ENCODE results near the gene ACTR6. TPM values are rescaled to one million over a fixed set of nuclear protein-coding genes. Genes with fewer than 3 reads are reported as not detected.
"Not testable (repeated sequence)": the region's sequence is repeated elsewhere in the genome, so short reads cannot be mapped to it uniquely, and the experiment has no call there.

ACTR6 gene
- total and polyA plus RNA-seq, 9 donors, result 13.4 to 28.0 (median 19.8) TPM

DNA sequence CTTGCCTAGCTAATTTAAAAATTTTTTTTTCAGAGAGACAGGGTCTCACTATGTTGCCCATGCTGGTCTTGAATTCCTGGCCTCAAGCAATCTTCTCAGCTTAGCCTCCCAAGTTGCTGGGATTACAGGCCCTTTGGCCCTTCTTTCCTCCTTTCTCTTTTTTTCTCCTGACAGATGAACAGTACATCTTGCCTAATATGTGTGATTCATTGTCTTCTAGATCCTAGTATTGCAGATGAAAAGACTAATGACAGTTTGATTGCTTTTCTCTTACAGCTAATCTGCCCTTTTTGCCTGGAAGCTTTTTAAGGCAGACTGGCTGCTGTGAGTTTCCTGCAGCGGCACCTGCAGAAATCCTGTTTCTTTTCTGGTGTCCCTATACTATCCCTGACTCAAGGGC lies 54.3 kb downstream of the ACTR6 start:
- no peak overlapping the region for H3K27ac ChIP-seq
- no peaks in the 10 kb centered on the region for H3K4me1 ChIP-seq (ENCODE audit: insufficient read depth)
- no peak for TF ChIP-seq POLR2A (IDR thresholded peaks at IDR 0.05)
- TF ChIP-seq EP300 (IDR thresholded peaks at IDR 0.05), result no peak
- TF ChIP-seq, protein P1, sequence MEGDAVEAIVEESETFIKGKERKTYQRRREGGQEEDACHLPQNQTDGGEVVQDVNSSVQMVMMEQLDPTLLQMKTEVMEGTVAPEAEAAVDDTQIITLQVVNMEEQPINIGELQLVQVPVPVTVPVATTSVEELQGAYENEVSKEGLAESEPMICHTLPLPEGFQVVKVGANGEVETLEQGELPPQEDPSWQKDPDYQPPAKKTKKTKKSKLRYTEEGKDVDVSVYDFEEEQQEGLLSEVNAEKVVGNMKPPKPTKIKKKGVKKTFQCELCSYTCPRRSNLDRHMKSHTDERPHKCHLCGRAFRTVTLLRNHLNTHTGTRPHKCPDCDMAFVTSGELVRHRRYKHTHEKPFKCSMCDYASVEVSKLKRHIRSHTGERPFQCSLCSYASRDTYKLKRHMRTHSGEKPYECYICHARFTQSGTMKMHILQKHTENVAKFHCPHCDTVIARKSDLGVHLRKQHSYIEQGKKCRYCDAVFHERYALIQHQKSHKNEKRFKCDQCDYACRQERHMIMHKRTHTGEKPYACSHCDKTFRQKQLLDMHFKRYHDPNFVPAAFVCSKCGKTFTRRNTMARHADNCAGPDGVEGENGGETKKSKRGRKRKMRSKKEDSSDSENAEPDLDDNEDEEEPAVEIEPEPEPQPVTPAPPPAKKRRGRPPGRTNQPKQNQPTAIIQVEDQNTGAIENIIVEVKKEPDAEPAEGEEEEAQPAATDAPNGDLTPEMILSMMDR (IDR thresholded peaks at IDR 0.05), result no peak
- no peaks in the 10 kb centered on the region for H3K36me3 ChIP-seq
- no peaks in the 10 kb centered on the region for H3K9me3 ChIP-seq
- no peak for DNase-seq
- 94 to 96% (median 95%) methylated on average over 1 of the region's 1 CpG for WGBS, 3 donors
- intact Hi-C loops (cut with DNase I), result no loop called here
- no peak overlapping the region for H3K4me3 ChIP-seq
- no peaks in the 10 kb centered on the region for H3K27me3 ChIP-seq

DNA sequence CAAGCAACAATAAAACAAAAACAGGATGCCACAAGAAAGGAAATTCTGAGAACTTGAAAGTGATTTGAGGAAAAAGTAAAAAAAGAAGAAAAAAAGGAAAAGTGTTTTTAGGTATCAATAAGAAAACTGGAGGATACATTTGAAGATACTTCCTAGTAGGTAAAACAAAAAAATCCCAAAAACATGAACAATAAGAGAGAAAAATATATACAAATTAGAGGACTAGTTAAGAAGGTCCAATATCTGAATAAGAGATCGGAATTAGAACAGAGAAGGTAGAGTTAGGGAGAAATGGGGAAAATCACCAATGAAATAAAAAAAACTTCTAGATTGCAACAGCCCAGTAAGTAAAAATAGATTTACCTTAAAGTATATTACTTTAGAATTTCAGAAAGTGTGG lies 57.5 kb downstream of the ACTR6 start:
- 92 to 98% (median 92%) methylated on average over 1 of the region's 1 CpG for WGBS, 3 donors
- Histone ChIP-seq H3K36me3 (no peaks in the 10 kb centered on the region), H3K27me3 (no peaks in the 10 kb centered on the region), H3K4me1 (ENCODE audit: insufficient read depth) (no peaks in the 10 kb centered on the region), H3K4me3 (no peak overlapping the region), H3K9me3 (no peaks in the 10 kb centered on the region), H3K27ac (no peak overlapping the region)
- intact Hi-C loops (cut with DNase I), result no loop called here
- DNase-seq, result no peak
- TF ChIP-seq POLR2A (IDR thresholded peaks at IDR 0.05) (no peak), EP300 (IDR thresholded peaks at IDR 0.05) (no peak)
- TF ChIP-seq, protein P1 (IDR thresholded peaks at IDR 0.05), result no peak

DNA sequence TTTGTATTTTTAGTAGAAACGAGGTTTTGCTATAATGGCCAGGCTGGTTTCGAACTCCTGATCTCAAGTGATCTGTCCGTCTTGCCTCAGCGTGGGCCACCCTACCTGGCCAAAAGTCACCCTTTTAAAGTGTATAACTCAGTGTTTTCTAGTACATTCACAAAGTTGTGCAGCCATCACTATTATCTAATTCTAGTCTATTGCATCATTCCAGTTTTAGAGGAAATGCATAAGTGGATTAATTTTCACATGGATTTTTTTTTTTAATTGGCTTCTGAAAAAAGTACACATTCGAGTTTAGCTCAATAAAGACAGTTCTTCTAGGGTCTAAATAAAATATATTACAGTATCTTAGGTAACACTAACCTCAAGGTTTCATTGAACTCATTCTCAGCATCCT lies 62.5 kb downstream of the ACTR6 start:
- H3K4me3 ChIP-seq, result no peak overlapping the region
- no peak overlapping the region for H3K27ac ChIP-seq
- no peaks in the 10 kb centered on the region for H3K4me1 ChIP-seq (ENCODE audit: insufficient read depth)
- H3K27me3 ChIP-seq, result no peaks in the 10 kb centered on the region
- DNase-seq, result no peak
- H3K36me3 ChIP-seq, result no peaks in the 10 kb centered on the region
- no peaks in the 10 kb centered on the region for H3K9me3 ChIP-seq
- intact Hi-C loops (cut with DNase I), result no loop called here
- TF ChIP-seq, protein P1 (IDR thresholded peaks at IDR 0.05), result no peak
- no peak for TF ChIP-seq POLR2A (IDR thresholded peaks at IDR 0.05)
- TF ChIP-seq EP300 (IDR thresholded peaks at IDR 0.05), result no peak
- WGBS, 3 donors, result 80 to 86% (median 85%) methylated on average over 5 of the region's 5 CpGs

DNA sequence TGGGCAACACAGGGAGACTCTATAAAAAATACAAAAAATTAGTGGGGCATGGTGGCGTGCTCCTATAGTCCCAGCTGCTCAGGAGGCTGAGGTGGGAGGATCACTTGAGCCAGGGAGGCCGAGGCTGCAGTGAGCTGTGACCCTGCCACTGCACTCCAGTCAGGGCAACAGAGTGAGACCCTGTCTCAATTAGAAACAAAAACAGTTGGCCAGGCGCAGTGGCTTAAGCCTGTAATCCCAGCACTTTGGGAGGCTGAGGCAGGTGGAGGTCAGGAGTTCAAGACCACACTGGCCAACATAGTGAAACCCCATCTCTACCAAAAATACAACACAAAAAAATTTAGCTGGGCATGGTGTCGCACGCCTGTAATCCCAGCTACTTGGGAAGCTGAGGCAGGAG lies 64.5 kb downstream of the ACTR6 start:
- H3K4me3 ChIP-seq; intact Hi-C loops (cut with DNase I); H3K4me1 ChIP-seq (ENCODE audit: insufficient read depth); H3K9me3 ChIP-seq; H3K27ac ChIP-seq; H3K27me3 ChIP-seq; H3K36me3 ChIP-seq; DNase-seq: not testable (repeated sequence)
- WGBS, 3 donors, result 93 to 98% (median 94%) methylated on average over 5 of the region's 5 CpGs

DNA sequence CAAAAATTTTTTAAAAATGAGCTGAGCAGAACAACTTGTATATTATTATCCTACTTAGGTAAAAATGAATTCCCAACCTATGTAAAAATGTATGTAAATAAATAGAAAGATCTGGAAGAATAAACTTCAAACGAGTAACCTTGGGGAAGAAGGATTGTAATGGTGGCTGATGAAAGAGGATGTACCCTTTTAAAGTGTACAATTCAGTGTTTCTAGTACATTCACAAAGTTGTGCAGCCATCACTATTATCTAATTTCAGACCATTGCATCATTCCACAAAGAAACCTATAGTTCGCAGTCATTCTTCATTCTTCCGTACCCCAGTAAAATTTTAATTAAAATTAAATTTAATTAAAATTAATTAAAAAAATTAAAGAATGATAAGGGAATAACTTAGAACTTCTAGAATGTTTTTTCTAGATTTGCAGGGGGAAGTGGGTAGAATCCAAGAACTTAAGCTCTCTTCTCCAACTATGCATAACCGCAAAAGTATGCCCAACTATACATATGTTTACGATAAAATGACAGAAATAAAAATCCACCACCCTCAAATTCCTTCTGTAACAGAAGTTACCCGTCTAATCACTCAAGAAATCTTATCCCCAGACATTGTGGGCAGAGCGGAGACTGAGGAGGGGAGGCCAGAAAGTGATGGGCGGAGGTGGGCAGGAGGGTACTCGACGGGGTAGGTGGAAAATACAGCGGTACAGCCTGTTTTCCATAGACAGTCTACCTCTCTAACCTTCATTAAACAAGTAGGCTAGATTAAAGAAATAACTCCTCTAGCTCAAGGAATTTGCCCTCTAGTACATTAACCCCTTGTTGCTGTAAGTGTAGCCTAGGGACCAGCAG lies 65.3 kb downstream of the ACTR6 start:
- intact Hi-C loops (cut with DNase I), result no loop called here
- Histone ChIP-seq H3K27me3 (no peaks in the 10 kb centered on the region), H3K4me1 (ENCODE audit: insufficient read depth) (peaks cover 3% of the 10 kb centered on the region), H3K27ac (peak overlapping the region in 1 of 2 donors; percentile 93), H3K36me3 (no peaks in the 10 kb centered on the region), H3K4me3 (peak overlapping the region; percentile 80), H3K9me3 (no peaks in the 10 kb centered on the region)
- no peak for TF ChIP-seq EP300 (IDR thresholded peaks at IDR 0.05)
- no peak for TF ChIP-seq POLR2A (IDR thresholded peaks at IDR 0.05)
- TF ChIP-seq, protein P1 (IDR thresholded peaks at IDR 0.05), result no peak
- 52 to 63% (median 59%) methylated on average over 11 of the region's 11 CpGs for WGBS, 3 donors
- DNase-seq, result peak in 1 of 5 donors; percentile 23
